H1 (cell line): Measurements from ENCODE around the gene JPH2. TPM values are rescaled to one million over a fixed set of nuclear protein-coding genes. Genes with fewer than 3 reads are reported as not detected.

Experiments
- CHD7 ChIP-seq: fragments of 300-600 bp; sonication (generic); IDR thresholded peaks from 2 replicates; pipeline ENCODE4 v1.7.1; 2012; ENCODE audit warnings: low read length, moderate library complexity, mild to moderate bottlenecking, inconsistent platforms; ENCODE audit not compliant: insufficient replicate concordance
- polyA plus RNA-seq, 7 experiments: library from polyadenylated mRNA; depleted of rRNA in 3 of 7; stranded (reverse) in 5 of 7; unstranded in 2 of 7; fragments of >200 nt in 5 of 7; fragments of 200-250 nt in 2 of 7; gene quantifications; 1 replicate in 5 of 7; 2 replicates in 1 of 7; 4 replicates in 1 of 7; pipeline versions ENCODE4 v1.2.1 to v1.2.3, GENCODE V29; 2011 to 2013; ENCODE audit warnings: missing spikeins in 2 of 7, mixed read lengths in 2 of 7
- total RNA-seq: library from RNA; stranded (reverse); fragmentation: NEBNext Ultra II Directional; extraction: Animal tissue kit (Norgen Biotek cat#: 25700); gene quantifications from 2 replicates; pipeline ENCODE4 v1.2.1, GENCODE V29; 2021

The JPH2 gene
- total and polyA plus RNA-seq, 2 of the 8 experiments (the other 6 are each of a cell fraction or from before 2014, with no cell fraction given), result 0.59 to 1.3 TPM

GRCh38 chr20:44099832-44100231, 87.2 kb downstream of the JPH2 start (continued):
- TF ChIP-seq CHD7, result no peak
